Skin of body (tissue), 2 donors: ENCODE measurements around the gene NDUFA3. TPM values are rescaled to one million over a fixed set of nuclear protein-coding genes. Genes with fewer than 3 reads are reported as not detected.

ENCODE experiments used
- DNase-seq: peaks from one replicate; lab custom pipeline; 2025; lab: John Stamatoyannopoulos, UW
- total RNA-seq: library from RNA; depleted of rRNA; stranded (reverse); fragments of >200 nt; gene quantifications from one replicate; pipeline ENCODE4 v1.2.3, GENCODE V29; 2014

The NDUFA3 gene
- total RNA-seq, 1 donor from 2014 or later, result 6.8 TPM

GRCh38 chr19:54107876-54108490, 5.3 kb downstream of the NDUFA3 start:
- no peak for DNase-seq

GRCh38 chr19:54108496-54108895, 5.8 kb downstream of the NDUFA3 start:
- DNase-seq, result no peak

GRCh38 chr19:54109651-54110050, 7.0 kb downstream of the NDUFA3 start:
- DNase-seq, result no peak

DNA sequence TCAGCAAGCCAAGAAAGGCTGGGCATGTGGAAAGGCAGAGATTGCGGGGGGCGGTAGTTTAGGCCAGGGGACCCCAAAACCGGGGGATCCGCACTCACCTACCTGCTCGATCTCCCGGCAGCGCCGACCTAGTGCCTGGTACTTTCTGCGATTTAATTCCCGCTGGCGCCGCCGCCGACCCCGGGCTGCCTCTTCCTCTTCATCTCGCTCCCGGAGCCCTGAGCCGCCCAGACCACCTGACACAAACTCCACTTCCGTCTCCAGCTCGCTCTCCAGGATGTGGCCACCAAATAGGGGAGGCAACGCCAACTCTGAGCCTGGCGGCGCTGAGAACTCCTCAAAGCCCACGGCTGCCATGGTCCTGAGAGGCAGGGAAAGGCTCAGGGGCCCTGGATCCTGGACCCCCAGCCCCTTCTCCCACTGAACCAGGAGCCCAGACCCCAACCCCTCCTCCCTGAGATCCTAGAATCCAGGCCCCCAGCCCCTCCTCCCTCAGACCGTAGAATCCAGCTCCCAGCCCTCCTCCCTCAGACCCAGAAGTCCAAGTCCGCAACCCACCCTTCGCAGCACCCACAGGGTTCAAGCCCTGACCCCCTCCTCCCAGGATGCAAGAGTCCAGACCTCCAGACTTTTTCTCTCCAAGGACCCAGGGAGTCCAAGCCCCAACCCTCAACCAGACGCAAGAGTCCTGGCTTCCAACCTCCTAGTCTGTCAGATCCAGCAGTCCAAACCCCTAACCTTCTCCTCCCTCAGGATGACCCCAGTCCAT, 11.9 kb downstream of the NDUFA3 start:
- DNase-seq, result no peak

DNA sequence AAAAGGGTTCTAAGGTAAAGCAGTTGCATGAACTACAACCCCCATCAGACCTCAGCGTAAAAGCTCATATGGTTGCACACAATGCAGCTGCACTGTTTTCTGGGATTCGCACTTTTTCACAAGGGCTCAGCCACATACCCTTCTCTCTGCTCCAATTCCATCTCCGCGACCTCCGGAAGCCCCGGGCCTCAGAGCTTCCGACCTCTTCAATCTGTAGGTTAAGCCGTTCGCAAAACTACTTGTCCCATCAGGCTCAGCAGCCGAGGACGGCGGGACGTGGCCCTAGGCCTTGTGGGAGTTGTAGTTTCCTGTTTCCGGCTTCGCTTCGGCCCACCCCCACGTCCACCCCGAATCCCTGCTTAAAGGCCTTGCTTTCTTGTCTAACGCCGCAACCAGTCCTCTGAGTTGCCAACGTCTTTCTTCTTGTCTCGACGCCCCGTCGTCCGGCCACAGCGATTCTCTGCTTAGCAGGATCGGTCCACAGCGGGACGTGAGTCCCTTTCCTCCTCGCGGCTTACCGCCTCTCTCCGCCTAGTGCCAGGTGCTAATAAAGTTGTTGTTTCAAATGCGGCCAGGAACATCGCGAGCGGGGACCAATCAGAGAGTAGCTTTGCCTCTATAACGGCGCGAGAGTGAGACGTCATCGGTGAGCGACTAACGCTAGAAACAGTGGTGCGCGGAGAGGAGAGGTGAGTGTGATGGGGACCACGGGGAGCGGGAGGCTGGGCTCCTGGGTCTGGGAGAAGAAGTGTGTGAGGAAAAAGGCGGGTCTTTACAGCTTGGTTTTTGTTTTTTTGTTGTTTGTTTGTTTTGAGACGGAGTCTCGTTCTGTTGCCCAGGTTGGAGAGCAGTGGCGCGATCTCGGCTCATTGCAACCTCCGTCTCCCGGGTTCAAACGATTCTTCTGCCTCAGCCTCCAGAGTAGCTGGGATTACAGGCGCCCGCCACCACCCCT, 12.7 kb downstream of the NDUFA3 start, which contains the start of the genes PRPF31 and TFPT:
Gene PRPF31, plus strand, starts transcription at position 646 of the 955 bp plus-strand sequence. CDS start 2,525 bp downstream, outside the sequence.
Gene TFPT, minus strand, starts transcription at position 549 of the 955 bp plus-strand sequence. Its CDS starts 388 bp downstream, at position 161.
- DNase-seq, result peak; percentile 97

- no peak for DNase-seq
Observed at GRCh38 chr19:54121259-54121658, 18.6 kb downstream of the NDUFA3 start.

DNA sequence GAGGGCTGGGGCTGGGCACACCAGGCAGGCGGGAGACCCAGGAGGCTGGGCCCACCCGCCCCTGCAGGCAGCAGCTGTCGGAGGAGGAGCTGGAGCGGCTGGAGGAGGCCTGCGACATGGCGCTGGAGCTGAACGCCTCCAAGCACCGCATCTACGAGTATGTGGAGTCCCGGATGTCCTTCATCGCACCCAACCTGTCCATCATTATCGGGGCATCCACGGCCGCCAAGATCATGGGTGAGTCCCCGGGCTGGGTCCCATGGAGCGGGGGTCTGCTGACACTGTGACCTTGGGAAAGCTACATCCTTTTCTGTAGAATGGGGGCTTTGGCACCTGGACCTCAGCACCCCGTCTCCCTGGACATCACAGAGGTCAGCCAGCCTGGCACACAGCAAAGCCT, 21.0 kb downstream of the NDUFA3 start:
- no peak for DNase-seq

GRCh38 chr19:54124393-54124792, 21.7 kb downstream of the NDUFA3 start:
- DNase-seq, result no peak

- DNase-seq, result no peak
Observed at GRCh38 chr19:54125713-54126112, 23.1 kb downstream of the NDUFA3 start.

GRCh38 chr19:54127688-54128440, 25.2 kb downstream of the NDUFA3 start:
- no peak for DNase-seq

- DNase-seq, result no peak
Observed at GRCh38 chr19:54128441-54128725, 25.7 kb downstream of the NDUFA3 start.

DNA sequence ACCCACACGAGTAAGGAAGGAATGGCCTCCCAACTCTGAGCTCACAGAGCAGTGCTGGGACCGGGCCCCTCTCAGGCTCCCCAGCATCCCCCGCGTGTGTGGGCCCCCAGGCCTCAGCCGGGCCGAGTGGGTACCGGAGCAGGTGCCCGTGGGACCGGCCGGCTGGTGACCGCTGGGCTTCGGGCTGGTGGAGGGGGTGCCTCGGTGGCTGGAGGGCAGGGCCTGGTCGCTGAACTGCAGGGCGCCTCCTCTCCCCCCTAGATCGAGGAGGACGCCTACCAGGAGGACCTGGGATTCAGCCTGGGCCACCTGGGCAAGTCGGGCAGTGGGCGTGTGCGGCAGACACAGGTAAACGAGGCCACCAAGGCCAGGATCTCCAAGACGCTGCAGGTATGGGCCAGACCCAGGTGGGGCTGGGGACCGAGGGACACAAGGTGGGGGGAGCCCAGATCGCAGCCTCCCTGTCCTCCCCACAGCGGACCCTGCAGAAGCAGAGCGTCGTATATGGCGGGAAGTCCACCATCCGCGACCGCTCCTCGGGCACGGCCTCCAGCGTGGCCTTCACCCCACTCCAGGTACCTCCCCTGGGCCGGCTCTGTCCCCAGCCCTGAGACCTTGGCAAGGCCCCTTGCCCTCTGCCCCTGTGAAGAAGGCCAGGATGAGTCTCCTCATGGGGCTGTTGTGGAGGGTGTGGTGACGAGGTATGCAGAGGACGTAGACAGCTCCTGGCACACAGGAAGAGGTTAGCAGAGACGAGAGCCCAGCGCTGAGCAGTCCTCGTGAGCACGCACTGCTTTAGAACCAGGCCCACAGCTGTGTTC, 26.4 kb downstream of the NDUFA3 start:
- no peak for DNase-seq

DNA sequence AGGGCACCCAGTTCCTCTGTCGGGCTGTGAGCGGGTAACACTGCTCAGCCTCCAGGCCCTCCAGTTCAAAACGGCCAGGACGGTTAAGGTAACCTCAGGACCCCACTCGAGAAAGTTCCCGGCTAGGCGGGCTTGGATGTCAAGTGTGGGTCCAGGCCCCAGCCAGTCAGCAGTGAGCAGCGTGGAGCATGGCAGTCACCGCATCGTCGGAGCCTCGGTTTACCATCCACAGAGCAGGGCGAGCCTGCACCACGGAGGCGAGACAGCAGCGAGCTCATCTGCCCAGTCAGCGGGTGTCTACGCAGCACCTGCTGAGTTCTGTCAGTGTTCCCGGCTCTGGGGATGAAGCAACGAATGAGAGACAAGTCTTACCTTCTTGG, 27.0 kb downstream of the NDUFA3 start:
- DNase-seq, result no peak

DNA sequence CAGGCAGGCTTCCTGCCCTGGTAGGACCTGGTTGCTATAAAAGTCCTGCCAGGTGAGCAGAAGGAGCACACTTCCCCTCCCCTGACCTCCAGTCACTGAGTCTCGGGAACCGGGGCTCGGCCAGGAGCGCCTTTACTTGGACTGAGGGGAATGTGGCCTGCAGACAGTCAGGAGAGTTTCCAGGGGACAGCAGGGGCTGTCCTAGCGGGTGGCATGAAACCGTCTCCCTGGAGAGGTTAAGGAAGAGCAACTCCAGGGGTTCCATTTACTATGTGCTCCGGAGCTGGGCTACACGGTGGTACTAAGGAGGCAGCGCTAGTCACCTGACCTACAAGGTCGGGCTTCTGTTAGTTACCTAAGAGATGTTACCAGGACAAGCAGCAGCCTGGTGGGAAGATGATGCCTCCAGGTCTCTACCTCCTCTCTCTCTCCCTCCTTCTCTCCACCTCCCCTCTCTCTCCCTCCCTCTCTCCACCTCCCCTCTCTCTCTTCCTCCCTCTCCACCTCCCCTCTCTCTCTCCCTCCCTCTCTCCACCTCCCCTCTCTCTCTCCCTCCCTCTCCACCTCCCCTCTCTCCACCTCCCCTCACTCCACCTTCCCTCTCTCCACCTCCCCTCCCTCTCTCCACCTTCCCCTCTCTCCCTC, 30.8 kb downstream of the NDUFA3 start:
- DNase-seq, result peak; percentile 81

DNA sequence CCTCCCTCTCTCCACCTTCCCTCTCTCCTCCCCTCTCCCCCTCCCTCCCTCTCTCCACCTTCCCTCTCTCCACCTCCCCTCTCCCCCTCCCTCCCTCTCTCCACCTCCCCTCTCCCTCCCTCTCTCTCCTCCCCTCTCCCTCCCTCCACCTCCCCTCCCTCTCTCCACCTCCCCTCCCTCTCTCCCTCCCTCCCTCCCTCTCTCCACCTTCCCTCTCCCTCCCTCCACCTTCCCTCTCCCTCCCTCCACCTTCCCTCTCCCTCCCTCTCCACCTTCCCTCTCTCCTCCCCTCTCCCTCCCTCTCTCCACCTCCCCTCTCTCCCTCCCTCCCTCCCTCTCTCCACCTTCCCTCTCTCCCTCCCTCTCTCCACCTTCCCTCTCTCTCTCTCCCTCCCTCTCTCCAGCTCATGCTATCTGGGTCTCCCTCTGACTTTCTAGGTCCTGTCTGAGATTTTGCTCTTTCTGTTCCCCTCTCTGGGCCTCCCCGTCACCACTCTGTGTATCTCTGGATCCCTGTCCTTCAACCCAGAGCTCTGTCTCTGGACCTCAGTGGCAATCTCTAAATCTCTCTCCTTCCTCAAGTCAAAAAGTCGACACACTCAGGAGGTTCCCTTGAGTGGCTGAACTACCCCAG, 31.4 kb downstream of the NDUFA3 start:
- DNase-seq, result no peak

DNA sequence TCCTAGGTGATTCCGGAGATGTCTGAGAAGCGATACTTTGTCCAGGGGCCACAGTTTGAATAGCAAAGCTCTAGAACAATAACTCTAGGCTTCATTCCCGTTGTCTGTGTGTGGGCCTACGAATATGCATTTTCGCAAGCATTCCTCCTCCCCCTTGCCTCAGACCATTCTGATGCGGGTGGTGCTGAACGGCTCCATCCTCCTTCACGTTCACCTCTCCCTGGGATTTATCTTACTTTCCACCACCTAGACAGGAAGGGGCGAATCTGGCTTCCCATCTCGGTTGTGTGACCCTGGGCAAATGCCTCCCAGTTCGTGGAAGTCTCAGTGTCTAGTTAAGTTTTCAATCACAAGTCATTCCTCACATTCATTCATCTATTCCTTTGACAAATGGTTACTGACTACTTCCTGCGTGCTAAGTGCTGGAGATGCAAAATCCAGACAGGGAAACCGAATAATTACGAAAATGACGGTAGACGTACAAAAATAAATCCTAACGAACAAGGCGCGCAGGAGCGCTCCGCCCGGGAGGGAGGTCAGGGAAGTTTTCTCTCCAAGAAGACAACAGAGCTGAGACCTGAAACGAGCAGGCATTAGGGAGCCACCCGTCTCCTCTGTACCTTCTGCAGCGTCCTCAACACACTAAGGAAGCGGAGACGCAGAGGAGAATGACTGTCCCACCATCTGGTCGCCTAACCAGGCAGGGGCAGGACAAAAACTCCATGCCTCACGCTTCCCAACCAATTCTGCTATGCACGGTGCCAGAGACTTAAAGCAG, 33.6 kb downstream of the NDUFA3 start:
- no peak for DNase-seq

DNA sequence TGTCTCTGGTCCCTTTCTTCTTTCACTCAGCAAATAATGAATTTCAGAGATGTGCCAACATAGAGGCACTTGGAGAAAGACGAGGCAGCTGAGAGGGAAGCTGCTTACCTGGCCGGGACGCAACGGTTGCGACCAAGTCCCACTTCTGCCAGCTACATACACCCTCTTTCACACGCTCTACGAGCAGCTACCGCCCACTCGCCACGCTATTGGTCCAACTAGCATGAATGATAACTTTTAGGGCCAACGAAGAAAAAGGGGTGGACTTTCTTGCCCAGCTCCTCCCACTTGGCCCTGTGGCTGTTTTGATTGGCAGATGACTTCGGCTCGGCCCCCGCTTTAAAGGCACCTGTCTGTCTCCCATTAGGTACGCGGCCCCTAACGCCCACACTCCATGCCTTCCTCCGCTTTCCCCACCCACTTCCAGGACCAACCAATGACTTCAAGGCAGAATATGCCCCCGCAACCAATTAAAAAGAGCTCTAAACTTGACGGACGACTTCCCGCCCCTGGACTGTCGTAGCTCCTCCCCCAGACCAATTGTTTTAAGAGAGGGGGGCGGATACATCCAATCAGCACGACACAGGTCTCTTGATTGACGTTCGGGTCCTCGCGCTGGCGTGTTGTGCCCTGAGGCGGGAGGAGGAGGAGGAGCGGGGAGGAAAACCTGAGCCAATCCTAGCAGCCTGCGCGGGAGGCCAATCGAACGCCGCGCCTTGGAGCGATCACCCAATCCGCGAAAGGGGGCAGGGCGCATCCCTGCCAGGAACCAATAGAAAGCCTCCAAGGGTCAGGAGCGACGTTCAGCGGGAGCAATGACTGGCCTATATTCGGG, 34.4 kb downstream of the NDUFA3 start:
- DNase-seq, result peak; percentile 100
